ENCODE data around the gene ILK.

- TF ChIP-seq POLR2AphosphoS5 (IDR thresholded peaks at IDR 0.05) = no peak
- TF ChIP-seq POLR2A (IDR thresholded peaks at IDR 0.05) = no peak
- TF ChIP-seq CTCF (IDR thresholded peaks at IDR 0.05) = no peak
These were observed 53.0 kb downstream of the ILK start for GRCh38 chr11:6656584-6656915.

Data from suprapubic skin (tissue), 4 donors.